Fibroblast of skin of scalp (primary cell): ENCODE results near the gene LRRTM1.
A peak's percentile ranks its signal among the peaks of the same experiment; 100 is the strongest.

ENCODE experiments used
- DNase-seq: peaks from one replicate; pipeline ENCODE4 v3.0.0-alpha.2; 2013

The LRRTM1 gene

DNA sequence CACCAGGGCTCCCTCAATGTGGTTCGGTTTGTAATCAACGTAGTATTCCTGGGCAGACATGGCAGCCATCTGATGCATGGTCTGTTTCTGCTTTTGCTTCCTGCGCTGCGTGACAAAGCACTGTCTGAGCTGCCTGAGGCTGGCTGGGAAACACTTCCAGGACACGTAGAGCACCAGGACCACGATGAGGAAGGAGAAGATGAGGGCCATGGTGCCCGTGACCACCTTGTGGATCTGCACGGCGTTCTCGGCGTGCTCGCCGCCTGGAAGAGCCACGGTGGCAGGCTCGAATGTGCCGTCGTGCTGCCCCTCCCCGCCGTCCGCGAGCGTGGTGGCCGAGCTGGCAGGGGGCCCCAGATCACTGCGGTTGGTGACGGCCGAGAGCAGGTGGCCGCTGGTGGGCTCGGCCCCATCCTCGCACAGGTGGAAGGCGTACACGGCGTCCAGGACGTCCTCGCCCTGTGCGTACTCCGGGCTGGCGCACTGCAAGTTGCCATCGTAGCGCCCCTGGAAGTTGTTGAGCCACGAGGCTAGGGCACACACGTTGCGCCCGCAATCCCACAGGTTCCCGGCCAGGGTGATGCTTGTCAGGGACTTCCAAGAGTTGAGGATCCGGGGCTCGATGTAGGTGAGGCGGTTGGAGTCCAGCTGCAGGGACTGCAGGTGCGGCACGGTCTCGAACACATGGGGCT, 2.1 kb downstream of the LRRTM1 start:
- DNase-seq, result no peak

DNA sequence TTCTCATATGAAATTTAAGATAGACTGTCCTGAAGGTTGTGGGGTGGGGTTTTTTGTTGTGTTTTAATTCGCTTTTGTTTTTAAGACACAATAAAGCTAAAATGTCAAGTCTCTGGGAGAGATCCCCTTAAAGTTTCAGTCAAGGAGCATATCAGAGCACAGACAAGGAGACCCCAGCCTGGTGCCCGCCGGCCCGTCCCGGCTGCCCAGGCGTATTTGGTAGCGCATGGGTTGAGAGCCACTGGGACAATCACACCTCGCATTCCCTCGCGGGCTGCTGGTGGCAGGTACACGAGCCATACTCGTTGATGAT, 2.6 kb downstream of the LRRTM1 start:
- no peak for DNase-seq

DNA sequence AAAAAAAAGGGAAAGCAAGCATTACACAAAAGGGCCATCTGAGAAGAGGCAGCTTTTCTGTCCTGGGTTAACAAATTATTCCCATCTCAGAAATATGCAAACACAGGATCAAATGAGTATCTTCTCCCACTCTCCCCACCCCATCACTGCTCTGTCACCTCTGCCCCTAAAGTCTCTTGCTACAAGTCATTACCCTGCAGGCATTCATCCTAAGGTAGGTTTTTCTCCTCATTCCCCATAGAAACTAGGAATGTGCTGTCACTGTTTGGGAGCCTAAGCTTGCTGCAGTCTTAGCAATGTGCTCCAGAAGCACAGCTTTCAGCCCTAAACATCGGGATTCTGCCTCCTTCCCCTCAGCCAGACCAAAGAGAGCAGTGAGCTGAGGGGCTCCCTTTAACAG, 3.6 kb downstream of the LRRTM1 start:
- DNase-seq, result no peak

DNA sequence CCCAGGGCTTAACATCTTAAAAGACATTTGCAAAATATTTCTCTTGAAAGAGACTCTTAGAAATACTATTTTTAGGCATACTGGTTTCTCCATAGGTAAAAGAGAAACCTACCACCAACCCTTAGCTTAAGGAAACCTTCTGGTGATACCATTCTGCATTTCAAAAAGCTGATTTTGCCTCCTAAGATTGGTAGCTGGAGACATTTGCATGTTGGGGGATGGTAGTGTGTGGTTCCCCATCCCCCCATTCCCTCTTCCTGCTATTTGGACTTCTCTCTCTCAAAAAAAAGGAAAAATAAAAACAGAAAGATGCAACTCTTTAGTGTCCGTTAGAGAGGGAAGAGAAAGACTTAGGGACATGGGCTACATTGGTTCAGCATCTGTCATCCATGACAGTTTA, 4.2 kb downstream of the LRRTM1 start:
- DNase-seq, result no peak

DNA sequence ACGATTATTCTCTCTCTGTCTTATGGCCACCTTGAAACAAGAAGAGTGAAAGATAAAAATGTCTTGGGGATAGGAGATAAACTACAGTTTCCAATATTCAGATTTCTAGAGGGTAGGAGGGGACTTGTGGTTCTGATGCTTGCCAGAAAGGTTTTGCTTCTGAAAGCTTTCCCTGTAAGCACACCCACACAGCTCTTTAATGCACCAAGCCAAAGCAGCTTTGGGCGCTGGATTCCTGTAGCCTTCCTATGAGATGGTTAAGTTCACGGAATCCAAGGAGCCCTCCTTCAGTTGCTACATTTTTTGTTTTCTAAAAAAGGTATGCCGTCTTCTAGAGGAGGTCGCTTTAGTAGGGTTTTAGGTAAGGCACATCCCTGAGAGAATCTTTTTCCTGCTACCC, 4.9 kb downstream of the LRRTM1 start:
- DNase-seq, result no peak

DNA sequence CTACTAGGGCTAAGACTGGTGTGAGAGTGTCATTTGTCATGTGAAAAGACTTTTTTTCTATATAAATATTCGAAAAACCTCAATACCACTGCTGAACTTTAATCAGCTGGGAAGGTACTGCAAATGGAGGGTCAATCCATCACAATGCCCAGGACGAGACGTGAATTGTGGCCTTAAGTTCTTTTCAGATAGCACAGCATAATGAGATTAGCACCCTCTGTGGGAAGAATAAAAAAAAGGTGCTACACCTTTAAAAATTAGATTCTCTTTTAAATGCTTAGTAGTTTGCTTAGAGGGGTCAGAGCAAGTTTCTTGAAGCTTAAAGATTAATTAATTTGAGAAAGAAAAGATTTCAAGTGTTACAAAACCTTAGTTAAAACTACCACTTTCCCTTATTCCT, 5.6 kb downstream of the LRRTM1 start:
- DNase-seq, result no peak

DNA sequence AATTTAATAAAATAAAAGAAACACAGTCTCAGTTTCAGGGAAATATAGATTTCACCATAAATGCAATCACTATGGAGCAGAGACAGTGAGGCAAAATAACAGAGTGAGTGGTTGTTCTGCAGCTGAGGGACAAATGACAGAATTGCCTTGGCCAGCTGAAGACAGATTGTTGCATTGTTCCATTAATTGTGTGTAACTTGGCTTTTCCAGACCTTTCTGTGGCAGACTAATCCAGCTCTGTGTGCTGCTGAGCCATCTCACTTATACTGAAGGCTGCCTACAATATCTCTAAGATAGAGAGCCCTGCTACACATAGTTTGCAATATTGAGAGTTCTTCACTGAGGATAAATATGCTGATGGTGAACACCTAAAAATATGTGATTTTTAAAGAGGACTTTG, 11.5 kb downstream of the LRRTM1 start:
- no peak for DNase-seq

DNA sequence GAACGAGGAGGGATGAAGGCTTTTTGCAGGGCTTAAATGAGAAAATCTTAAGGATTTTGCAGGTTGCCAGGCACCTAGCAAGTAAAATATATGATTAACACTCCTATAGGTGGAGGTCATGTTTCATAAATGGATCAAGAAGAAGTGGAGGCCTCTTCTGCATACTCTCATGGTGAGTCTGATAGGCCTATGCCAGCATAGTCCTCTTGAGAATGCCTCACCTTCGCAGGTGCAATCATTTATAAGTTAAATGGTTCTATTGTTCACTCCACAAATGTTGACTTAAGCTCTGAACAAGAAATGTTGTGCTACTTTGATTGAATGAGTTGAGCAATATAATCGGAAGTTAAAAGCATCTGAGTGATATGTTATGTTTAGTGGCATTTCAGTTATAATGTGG, 12.1 kb downstream of the LRRTM1 start:
- no peak for DNase-seq

DNA sequence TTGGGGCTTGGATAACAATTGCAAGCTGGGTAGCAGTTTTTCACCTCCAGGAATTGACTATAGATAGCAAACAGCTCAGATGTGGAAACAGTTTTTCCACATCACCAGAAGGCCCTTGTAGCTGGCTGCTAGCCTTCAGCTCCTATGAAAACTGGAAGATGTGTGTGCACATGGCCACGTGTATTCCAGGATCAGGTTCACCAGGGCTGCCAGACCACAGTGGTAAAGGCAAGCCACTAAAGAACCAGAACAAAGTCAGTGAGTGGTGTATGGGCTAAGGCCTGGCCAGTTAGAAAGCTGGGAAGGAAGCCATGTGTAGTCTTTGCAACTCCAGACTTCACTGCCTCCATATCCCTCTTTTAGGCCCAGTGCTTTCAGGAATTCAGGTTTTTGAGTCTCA, 12.9 kb downstream of the LRRTM1 start:
- DNase-seq, result no peak

DNA sequence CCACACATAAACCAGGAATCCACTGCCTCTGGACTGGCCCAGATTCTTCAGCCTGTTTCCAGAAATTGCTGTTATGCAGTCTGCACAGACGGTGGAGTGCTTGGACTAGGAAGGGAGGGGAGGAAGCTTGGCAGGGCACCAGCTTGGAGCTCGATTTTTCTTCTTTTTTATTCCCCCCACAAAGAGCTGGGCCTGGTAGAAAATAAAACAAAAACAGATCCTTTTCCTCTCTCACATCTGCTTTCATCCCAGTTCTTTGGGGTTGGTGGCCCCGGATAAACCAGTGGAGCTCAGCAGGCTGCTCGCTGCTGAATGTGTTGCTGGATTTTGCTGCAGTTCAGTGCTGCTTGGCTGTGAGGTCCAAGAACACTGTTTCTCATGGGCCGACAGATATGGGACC, 16.0 kb downstream of the LRRTM1 start:
- peak; percentile 30 for DNase-seq

DNA sequence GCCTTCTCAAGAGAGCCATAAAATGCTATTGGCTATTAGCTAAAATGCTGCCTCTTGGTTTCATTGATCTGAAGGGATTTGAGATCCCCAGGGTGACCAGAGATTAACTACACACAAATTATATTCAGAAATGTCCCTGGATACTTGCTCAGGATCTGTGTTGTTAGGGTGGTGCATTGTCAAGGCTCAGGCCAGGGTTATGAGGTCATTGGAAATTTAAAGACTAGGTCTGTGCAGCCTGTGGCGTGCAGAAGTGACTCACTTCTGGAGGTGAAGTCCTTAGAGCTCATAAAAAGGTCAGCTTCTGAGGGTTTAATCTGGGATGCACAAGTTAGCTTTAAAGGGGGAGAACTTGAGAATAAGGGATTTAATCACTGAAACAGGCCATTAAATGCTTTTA, 23.5 kb downstream of the LRRTM1 start:
- no peak for DNase-seq

DNA sequence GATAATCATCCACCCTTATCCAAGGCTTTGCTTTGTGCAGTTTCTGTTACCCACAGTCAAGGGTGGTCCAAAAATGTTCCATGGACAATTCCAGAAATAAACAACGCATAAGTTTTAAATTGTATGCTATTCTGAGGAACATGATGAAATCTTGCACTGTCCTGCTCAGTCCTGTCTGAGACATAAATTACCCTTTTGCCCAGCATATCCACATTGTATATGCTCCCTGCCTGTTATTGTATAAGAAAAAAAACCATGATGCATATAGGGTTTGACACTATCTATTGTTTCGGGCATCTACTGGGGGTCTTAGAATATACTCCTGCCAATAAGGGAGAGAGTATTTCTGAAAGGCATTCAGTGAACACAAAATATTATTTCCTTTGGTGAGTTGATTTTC, 24.0 kb downstream of the LRRTM1 start:
- no peak for DNase-seq

DNA sequence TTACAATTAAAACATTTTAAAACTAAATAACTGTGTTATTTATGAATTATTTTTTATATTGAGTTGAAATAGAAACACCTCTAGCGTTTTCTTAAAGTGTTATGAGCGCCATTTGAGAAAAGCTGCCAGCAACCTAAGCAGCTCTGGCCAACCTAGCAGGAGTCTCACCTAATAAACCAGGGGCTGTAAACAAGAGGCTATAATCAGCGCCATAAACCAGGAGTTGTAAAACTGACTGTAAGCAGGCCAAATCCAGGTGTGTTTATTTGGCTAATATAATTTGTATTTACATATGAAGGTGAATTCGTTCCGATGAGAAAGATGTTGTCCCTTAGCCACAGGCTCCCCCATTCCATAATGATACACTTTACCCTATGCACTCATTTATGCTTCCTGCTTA, 34.7 kb downstream of the LRRTM1 start:
- DNase-seq, result no peak

DNA sequence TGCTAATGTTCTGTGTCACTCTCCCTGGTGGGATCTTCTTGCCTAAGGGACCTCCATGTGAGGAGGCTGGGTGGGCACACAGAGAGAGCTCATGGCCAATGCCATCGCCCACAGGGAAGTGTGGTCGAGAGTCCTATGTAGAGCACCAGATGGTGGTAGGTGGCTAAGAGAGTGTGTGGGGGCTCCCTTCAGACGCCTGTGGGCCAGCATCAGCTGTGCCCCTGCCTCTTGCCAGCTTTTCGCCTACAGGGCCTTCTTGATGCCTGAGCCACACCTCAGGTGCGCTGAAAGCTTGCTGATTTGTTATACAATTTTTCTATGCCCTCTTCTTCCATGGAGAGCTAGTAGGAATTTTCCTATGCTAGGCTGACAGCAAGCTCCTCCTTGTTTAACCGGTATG, 38.3 kb downstream of the LRRTM1 start:
- DNase-seq, result no peak

DNA sequence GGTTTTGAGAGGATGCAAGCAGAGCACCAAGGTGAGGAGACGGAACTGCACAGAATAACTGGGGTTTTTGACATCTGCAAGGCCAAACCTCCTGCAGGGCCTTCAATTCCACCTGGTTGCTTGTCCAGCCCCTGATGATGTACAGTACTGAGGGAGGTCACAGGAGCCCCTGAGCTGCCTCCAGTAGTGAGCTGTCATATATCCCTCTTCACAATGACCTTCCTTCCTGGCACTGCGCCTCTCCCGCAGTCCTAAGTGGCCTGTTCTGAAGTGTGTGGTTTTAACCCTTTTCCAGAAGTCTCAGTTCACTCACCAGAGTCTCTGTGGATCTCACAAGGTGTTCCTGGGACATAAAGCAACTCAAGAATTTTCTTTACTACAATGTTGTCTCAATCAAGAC, 45.3 kb downstream of the LRRTM1 start:
- no peak for DNase-seq

DNA sequence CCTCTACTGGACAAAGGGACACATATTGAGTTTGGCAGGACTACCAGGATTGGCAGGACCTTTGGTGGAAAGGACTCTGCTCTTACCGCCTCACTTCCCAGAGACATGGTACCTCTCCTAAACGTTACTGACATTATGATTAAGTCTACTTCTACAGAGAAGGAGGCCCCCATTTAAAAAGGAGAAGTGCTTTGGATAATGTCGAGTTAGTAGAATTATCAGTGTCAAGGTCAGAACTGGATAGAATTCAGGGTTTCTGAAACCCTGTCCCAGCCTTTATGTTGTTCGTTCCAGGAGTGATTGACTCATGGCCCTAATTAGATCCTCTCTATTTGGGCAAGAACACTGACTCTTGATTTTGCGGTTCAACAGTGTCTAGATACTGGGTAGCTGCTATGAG, 45.8 kb downstream of the LRRTM1 start:
- DNase-seq, result no peak

DNA sequence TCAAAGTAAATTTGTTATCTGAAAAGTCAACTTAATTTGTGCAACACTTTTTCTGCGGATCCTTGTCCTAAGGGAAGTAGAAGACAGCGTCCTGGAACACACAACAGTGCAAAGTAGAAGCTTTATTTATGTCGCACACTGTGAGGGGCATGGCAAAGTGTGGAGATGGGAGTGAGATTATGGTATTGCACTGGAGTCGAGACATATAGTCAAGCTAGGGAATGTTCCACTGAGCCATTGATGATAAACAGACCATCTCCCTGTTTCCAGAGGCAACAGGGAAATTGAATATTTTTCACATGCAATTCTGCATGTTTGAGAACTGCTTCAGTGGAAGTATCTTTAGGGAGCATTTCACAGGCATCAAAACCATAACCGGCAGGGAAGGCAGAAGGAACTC, 46.2 kb downstream of the LRRTM1 start:
- no peak for DNase-seq

DNA sequence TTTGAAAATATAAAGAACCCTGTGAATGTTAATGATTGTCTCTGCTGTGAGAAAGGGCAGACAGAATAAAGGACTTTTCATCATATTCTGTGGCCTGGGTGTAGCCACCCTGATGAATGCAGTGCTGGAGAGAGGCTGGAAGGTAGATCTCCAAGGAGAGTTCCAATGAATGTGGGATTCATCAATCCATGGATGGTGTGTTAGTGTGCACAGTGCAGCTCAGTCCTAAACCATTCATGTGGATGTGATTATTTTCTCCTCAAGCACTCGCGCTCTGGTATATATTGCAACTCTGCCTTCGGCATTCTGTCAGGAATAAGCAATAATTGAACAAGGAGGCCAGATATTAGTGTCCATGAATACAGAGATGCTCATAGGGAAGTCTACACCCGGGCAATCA, 47.1 kb downstream of the LRRTM1 start:
- no peak for DNase-seq

DNA sequence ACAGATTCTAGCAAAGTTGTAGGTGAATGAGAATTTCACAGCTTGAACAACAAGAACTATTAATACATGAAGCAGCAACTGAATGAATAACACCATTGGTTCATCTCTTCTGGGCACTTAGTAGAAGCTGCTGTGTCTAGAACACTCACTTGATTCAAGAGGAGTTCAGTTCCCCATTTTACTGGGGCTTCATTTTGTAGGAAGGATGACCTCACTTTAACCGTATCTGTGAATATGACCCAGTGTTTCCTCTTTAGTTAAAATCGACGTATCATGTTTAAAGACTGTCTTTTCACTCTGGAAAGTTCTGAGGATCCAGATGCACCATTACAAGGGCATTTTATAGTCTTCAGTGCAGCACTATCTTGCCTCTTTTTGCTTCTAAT, 47.8 kb downstream of the LRRTM1 start:
- no peak for DNase-seq

DNA sequence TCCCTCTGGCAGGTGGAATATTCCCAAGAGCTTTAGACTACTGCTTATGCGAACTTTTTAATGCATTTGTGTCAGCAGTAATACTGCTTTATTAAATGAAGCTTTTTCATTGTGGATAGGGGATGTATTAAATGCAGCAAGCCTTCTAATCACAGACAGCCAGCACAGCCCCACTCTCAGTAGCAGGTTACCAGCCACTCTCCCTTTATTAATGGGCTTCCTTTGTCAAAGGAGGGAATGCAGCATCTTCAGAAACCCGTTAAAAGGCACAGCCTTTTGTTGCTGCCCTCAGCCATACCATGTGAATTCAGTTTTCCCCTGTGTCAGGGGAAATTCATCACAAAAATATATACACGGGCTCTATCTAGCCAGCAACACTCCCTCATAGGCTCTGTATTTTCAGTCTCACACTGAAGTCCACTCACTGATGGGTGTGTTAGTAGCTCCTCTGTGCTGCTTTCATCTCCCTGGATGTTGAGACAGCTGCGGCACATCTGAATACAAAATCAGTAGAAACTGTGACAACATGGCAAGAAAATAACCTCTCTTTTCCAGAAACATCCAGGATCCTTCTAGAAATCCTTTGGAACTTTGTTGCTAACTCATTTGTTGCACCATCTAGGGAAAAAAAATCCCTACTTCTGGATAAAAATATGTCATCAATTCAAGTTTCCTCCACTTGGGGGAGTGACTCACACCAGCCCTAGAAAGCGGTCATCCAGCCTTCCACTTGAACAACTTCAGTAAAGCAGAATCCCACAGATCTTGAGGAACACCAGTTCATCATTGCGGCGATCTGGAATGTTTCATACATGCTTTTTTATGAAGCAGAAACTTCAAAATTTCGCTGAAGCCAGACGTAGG, 48.4 kb downstream of the LRRTM1 start:
- DNase-seq, result peak; percentile 30

DNA sequence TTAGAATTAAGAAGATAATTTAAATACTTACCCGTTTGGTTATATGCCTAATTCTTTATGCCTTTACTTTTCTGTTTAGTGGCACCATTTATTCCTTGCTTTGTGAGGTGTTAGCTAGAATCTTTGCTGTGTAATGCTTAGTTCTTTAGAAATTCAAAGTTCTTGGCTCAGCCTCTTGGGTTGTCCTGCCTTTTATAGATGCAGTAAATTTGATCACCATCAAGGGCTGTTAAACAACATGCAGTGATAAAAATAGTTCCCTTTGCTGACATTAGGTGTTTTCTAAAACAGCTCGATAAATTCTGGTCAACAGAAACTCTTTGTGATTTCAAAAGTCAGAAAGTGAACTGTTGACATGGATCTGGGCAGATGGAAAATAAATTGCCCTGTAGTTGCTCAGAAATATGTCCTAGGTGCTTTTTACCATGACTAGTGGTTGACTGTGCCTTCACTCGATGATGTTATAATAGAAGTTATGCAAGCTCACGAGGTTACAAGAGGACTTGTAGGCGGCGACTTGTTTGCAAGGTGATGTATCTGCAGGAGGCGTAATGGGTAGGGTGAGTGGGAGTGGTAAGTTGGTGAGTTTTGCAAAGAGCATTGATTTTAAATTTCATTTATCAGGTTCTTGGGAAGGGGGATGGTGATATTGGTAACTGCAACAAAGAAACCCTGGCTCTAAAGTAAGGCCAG, 52.1 kb downstream of the LRRTM1 start:
- DNase-seq, result no peak
